Body of pancreas (tissue), 4 donors: Measurements from ENCODE around the gene ENAH.

Source experiments
- CTCF ChIP-seq, 7 experiments: fragments of 450-650 bp in 4 of 7; fragments of 200-600 bp in 3 of 7; sonication (generic) in 3 of 7; IDR thresholded peaks; one replicate each; pipeline ENCODE4 v1.5.1; 2016 to 2019; ENCODE audit warnings: antibody characterized with exemption in 7 of 7
- POLR2A ChIP-seq, 3 donors: fragments of 450-650 bp; IDR thresholded peaks; one replicate each; pipeline ENCODE4 v1.6.1; 2016; ENCODE audit warnings: antibody characterized with exemption in 3 of 3, mild to moderate bottlenecking in 2 of 3

GRCh38 chr1:225460737-225461532 lies 192.0 kb downstream of the ENAH start:
- TF ChIP-seq CTCF (IDR thresholded peaks at IDR 0.05) (no peak), POLR2A (IDR thresholded peaks at IDR 0.05) (no peak)
